DND-41 (cell line): Measurements from ENCODE around the gene SNAPC2.

ENCODE experiments used
- EZH2 ChIP-seq: IDR thresholded peaks from 3 replicates; pipeline ENCODE4 v1.6.1; 2012; ENCODE audit warnings: borderline replicate concordance, low read depth, mild to moderate bottlenecking, moderate library complexity, low read length, inconsistent platforms; ENCODE audit not compliant: severe bottlenecking
- TF ChIP-seq, protein P1 (sequence below): IDR thresholded peaks from 2 replicates; pipeline ENCODE4 v1.5.1; 2012; ENCODE audit warnings: borderline replicate concordance, low read length, moderate library complexity, mild to moderate bottlenecking; ENCODE audit not compliant: poor library complexity, severe bottlenecking; ENCODE audit errors: extremely low read depth

DNA sequence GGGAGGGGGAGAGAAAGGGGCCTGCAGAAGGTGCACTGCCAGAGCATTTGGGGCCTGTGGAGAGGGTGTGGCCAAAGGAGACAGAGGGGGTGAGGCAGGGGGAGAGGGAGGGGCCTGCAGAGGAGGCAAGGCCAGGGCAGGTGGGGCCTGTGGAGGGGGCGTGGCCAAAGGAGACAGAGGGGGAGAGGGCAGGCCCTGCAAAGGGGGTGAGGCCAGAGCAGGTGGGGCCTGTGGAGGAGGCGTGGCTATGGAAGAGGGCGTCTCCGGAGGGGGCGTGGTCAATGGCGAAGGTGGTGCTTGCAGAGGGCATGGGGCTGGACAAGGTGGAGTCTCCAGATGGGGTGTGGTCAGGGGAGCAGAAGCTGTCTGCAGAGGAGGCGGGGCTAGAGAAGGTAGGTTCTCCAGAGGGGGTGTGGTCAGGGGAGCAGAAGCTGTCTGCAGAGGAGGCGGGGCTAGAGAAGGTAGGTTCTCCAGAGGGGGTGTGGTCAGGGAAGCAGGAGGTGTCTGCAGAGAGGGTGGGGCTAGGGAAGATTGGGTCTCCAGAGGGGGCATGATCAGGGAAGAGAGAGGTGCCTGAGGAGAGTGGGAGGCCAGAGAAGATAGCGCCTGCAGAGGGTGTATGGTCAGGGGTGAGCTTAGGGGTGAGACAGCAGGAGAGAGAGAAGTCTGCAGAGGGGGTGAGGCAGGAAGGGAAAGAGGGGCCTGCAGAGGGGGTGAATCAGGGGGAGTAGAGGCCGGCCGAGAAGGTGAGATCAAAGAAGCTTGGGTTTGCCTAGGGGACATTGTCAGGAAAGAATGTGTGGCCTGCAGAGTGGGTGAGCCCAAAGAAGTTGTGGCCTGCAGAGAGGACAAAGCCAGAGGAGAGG lies 49.3 kb upstream of the SNAPC2 start:
- TF ChIP-seq, protein P1, sequence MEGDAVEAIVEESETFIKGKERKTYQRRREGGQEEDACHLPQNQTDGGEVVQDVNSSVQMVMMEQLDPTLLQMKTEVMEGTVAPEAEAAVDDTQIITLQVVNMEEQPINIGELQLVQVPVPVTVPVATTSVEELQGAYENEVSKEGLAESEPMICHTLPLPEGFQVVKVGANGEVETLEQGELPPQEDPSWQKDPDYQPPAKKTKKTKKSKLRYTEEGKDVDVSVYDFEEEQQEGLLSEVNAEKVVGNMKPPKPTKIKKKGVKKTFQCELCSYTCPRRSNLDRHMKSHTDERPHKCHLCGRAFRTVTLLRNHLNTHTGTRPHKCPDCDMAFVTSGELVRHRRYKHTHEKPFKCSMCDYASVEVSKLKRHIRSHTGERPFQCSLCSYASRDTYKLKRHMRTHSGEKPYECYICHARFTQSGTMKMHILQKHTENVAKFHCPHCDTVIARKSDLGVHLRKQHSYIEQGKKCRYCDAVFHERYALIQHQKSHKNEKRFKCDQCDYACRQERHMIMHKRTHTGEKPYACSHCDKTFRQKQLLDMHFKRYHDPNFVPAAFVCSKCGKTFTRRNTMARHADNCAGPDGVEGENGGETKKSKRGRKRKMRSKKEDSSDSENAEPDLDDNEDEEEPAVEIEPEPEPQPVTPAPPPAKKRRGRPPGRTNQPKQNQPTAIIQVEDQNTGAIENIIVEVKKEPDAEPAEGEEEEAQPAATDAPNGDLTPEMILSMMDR: no peak
- no peak for TF ChIP-seq EZH2
